ENCODE data around the gene PVALEF.

The PVALEF gene

GRCh38 chr17:81186203-81186602, 20.9 kb downstream of the PVALEF start:
- no peak for DNase-seq

- DNase-seq, result no peak
These were observed 21.8 kb downstream of the PVALEF start for GRCh38 chr17:81187120-81187519.

- DNase-seq, result no peak
These were observed 22.5 kb downstream of the PVALEF start for GRCh38 chr17:81187586-81188490.

GRCh38 chr17:81188491-81188840, 23.2 kb downstream of the PVALEF start:
- no peak for DNase-seq

- DNase-seq, result no peak
These were observed 23.7 kb downstream of the PVALEF start for GRCh38 chr17:81189016-81189415.

GRCh38 chr17:81189670-81190530, 24.6 kb downstream of the PVALEF start:
- DNase-seq, result no peak

GRCh38 chr17:81190591-81190990, 25.3 kb downstream of the PVALEF start:
- DNase-seq, result no peak

- no peak for DNase-seq
These were observed 25.8 kb downstream of the PVALEF start for GRCh38 chr17:81191116-81191515.

- DNase-seq, result no peak
These were observed 26.3 kb downstream of the PVALEF start for GRCh38 chr17:81191646-81192045.

GRCh38 chr17:81192386-81193050, 27.2 kb downstream of the PVALEF start:
- no peak for DNase-seq

GRCh38 chr17:81193051-81193410, 27.7 kb downstream of the PVALEF start:
- DNase-seq, result no peak

GRCh38 chr17:81193470-81194224, 28.3 kb downstream of the PVALEF start:
- no peak for DNase-seq

- DNase-seq, result no peak
These were observed 29.0 kb downstream of the PVALEF start for GRCh38 chr17:81194225-81194760.

- DNase-seq, result no peak
These were observed 29.9 kb downstream of the PVALEF start for GRCh38 chr17:81194941-81195901.

GRCh38 chr17:81195941-81196495, 30.7 kb downstream of the PVALEF start:
- no peak for DNase-seq

GRCh38 chr17:81196505-81197408, 31.4 kb downstream of the PVALEF start:
- DNase-seq, result no peak

- DNase-seq, result no peak
These were observed 32.1 kb downstream of the PVALEF start for GRCh38 chr17:81197409-81197795.

GRCh38 chr17:81197831-81198490, 32.7 kb downstream of the PVALEF start:
- no peak for DNase-seq

GRCh38 chr17:81198826-81199481, 33.6 kb downstream of the PVALEF start:
- DNase-seq, result no peak

Measured in CD4-positive, alpha-beta T cell treated with Interleukin-17A for 4 hours (primary cell).